Ishikawa (cell line): ENCODE data around the gene STAC2.
A peak's percentile ranks its signal among the peaks of the same experiment; 100 is the strongest.

ENCODE experiments used
- CEBPB ChIP-seq: IDR thresholded peaks from 2 replicates; pipeline ENCODE4 v1.6.1; 2012
- CREB1 ChIP-seq: IDR thresholded peaks from 2 replicates; pipeline ENCODE4 v1.6.1; 2012; ENCODE audit warnings: low read depth
- EGR1 ChIP-seq: IDR thresholded peaks from 2 replicates; pipeline ENCODE4 v1.6.1; 2012
- EP300 ChIP-seq: IDR thresholded peaks from 2 replicates; pipeline ENCODE4 v1.6.1; 2012; ENCODE audit warnings: borderline replicate concordance
- FOXM1 ChIP-seq: IDR thresholded peaks from 2 replicates; pipeline ENCODE4 v1.6.1; 2012; ENCODE audit warnings: low read depth, borderline replicate concordance
- MAX ChIP-seq: IDR thresholded peaks from 2 replicates; pipeline ENCODE4 v1.6.1; 2012
- NFIC ChIP-seq: IDR thresholded peaks from 2 replicates; pipeline ENCODE4 v1.6.1; 2012
- RAD21 ChIP-seq: IDR thresholded peaks from 2 replicates; pipeline ENCODE4 v1.6.1; 2012; ENCODE audit warnings: low read depth
- REST ChIP-seq: IDR thresholded peaks from 2 replicates; pipeline ENCODE4 v1.6.1; 2012; ENCODE audit warnings: low read depth, mild to moderate bottlenecking
- TAF1 ChIP-seq: IDR thresholded peaks from 2 replicates; pipeline ENCODE4 v1.6.1; 2012; ENCODE audit warnings: low read depth, mild to moderate bottlenecking
- TCF12 ChIP-seq: IDR thresholded peaks from 2 replicates; pipeline ENCODE4 v1.6.1; 2012; ENCODE audit warnings: low read depth
- TEAD4 ChIP-seq: IDR thresholded peaks from 2 replicates; pipeline ENCODE4 v1.6.1; 2012
- USF1 ChIP-seq: IDR thresholded peaks from 2 replicates; pipeline ENCODE4 v1.6.1; 2012
- YY1 ChIP-seq: IDR thresholded peaks from 2 replicates; pipeline ENCODE4 v1.6.1; 2012; ENCODE audit warnings: low read depth
- ZBTB7A ChIP-seq: IDR thresholded peaks from 2 replicates; pipeline ENCODE4 v1.6.1; 2012; ENCODE audit warnings: low read depth

The STAC2 gene

DNA sequence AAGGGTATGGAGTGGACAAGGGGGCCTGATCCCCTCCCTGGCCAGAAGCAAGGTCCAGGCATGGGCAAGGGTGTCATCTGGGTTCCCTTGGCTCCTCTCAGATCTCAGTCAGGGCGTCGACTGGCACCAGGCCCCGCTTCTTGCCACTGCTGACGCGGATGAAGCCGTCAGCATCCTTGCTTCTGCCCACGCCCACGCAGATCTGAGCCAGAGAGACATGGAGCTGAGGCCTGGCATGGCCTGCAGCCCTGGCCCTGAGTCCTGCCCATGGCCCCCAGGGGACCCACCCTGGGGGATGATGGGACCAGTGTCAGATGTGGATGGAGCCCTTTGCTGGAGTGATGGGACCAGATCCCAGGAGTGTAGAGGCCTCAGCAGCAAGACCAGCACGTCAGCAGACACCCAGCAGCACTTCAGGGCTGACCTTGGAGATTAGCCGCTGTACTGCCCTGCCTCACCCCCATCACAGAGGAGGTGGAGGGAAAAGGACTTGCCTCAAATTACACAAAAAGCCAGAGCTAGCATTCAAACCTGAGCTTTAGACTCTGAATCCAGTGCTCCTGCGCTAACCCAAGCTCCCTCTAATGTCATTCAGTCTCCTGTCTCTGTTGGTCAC, 13.4 kb downstream of the STAC2 start:
- TF ChIP-seq TAF1, result no peak
- no peak for TF ChIP-seq REST
- no peak for TF ChIP-seq CEBPB
- no peak for TF ChIP-seq CREB1
- TF ChIP-seq NFIC, result no peak
- TF ChIP-seq RAD21, result no peak
- TF ChIP-seq ZBTB7A, result no peak
- TF ChIP-seq USF1, result no peak
- no peak for TF ChIP-seq MAX
- no peak for TF ChIP-seq TEAD4
- no peak for TF ChIP-seq EP300
- no peak for TF ChIP-seq TCF12
- TF ChIP-seq YY1, result no peak
- no peak for TF ChIP-seq FOXM1
- no peak for TF ChIP-seq EGR1

GRCh38 chr17:39210093-39210434, 15.7 kb downstream of the STAC2 start:
- TF ChIP-seq TCF12 (no peak), CEBPB (no peak), EP300 (no peak), TAF1 (no peak), EGR1 (no peak), YY1 (no peak), CREB1 (no peak), ZBTB7A (no peak), FOXM1 (no peak), USF1 (no peak), TEAD4 (no peak), REST (no peak), RAD21 (no peak), MAX (no peak), NFIC (no peak)

DNA sequence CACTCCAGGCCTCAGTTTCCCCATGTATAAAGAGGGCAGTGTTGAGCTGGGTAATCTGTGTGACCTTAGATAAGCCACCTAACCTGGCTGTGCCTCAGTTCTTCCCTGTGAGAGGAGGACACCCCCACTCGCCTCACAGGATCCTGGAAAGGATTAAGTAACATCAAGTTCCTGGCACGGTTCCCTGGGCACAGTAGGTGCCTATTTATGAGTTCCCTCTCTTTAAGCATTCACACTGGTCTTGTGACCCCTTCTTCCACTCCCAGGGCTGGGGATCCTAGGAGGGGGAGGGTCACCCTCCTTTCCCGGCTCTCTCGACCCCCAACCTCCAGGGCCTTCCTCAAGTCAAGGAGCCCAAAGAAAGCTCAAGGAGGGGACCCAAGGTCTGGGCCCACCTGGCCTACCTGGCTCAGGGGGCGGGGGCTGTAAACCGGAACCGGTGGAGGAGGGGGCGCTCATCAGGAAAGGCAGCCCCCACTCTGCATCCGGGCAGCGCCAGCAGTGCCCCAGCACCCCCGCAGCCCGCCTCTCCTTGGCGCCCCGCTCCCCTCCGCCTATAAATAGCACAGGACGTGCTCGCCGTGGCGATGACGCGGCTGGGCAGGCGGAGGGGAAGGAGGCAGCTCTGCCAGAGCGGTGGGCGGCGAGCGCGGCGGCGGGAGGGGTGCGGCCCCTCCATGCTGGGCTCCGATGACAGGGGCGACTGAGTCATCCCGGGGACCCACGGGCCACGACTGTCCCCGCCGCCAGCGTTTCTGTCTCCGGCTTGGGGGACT, 16.2 kb downstream of the STAC2 start:
- peak; percentile 85 for TF ChIP-seq NFIC
- no peak for TF ChIP-seq TAF1
- TF ChIP-seq CREB1, result no peak
- no peak for TF ChIP-seq FOXM1
- no peak; the same call in 1 of the 2 replicates for TF ChIP-seq MAX
- peak; percentile 59 for TF ChIP-seq USF1
- TF ChIP-seq YY1, result 0 out of 2 replicates have a peak, but pooled peaks have one; percentile 1
- peak; percentile 80 for TF ChIP-seq CEBPB
- TF ChIP-seq ZBTB7A, result peak; percentile 67
- TF ChIP-seq RAD21, result no peak
- TF ChIP-seq EGR1, result peak; percentile 49
- no peak for TF ChIP-seq EP300
- peak; percentile 50; the same call in 1 of the 2 replicates for TF ChIP-seq TEAD4
- no peak for TF ChIP-seq REST
- TF ChIP-seq TCF12, result no peak; the same call in 1 of the 2 replicates
